ENCODE data around the gene SETDB2. TPM values are rescaled to one million over a fixed set of nuclear protein-coding genes. Genes with fewer than 3 reads are reported as not detected.

SETDB2 gene
- 14.3 and 14.6 TPM in 2 replicates for total RNA-seq

GRCh38 chr13:49443704-49444523 lies at the start of gene SETDB2, which contains the start of gene CAB39L:
TSS of gene SETDB2 (plus strand) at chr13:49444274. CDS start at chr13:49451894, 7,620 bp downstream.
TSS of gene CAB39L (minus strand) at chr13:49444064. CDS start at chr13:49382910, 61,154 bp downstream.
- intact Hi-C loops (cut with micrococcal nuclease), result loop anchor here (1.0 to 10.0 kb wide), 23 partner anchors 10 to 1448 kb away; partner anchors contain the start of genes CDADC1, EBPL, NUDT15 and PHF11

GRCh38 chr13:49395451-49395865 lies 48.6 kb upstream of the SETDB2 start:
- intact Hi-C loops (cut with micrococcal nuclease), result no loop called here

GRCh38 chr13:49395878-49396380 lies 48.1 kb upstream of the SETDB2 start:
- intact Hi-C loops (cut with micrococcal nuclease), result no loop called here

- intact Hi-C loops (cut with micrococcal nuclease), result no loop called here
These were observed 44.1 kb upstream of the SETDB2 start for GRCh38 chr13:49399801-49400472.

GRCh38 chr13:49400755-49401659 lies 43.1 kb upstream of the SETDB2 start:
- intact Hi-C loops (cut with micrococcal nuclease), result no loop called here

GRCh38 chr13:49403996-49404702 lies 39.9 kb upstream of the SETDB2 start:
- intact Hi-C loops (cut with micrococcal nuclease), result no loop called here

GRCh38 chr13:49404703-49405020 lies 39.4 kb upstream of the SETDB2 start:
- intact Hi-C loops (cut with micrococcal nuclease), result no loop called here

- intact Hi-C loops (cut with micrococcal nuclease), result no loop called here
These were observed 37.0 kb upstream of the SETDB2 start for GRCh38 chr13:49407068-49407467.

- intact Hi-C loops (cut with micrococcal nuclease), result no loop called here
These were observed 36.1 kb upstream of the SETDB2 start for GRCh38 chr13:49407936-49408335.

GRCh38 chr13:49409008-49409407 lies 35.1 kb upstream of the SETDB2 start:
- intact Hi-C loops (cut with micrococcal nuclease), result no loop called here

GRCh38 chr13:49410006-49410405 lies 34.1 kb upstream of the SETDB2 start:
- intact Hi-C loops (cut with micrococcal nuclease), result no loop called here

GRCh38 chr13:49410477-49410876 lies 33.6 kb upstream of the SETDB2 start:
- intact Hi-C loops (cut with micrococcal nuclease), result no loop called here

- intact Hi-C loops (cut with micrococcal nuclease), result no loop called here
These were observed 32.7 kb upstream of the SETDB2 start for GRCh38 chr13:49411353-49411752.

GRCh38 chr13:49412749-49413148 lies 31.3 kb upstream of the SETDB2 start:
- intact Hi-C loops (cut with micrococcal nuclease), result no loop called here

- intact Hi-C loops (cut with micrococcal nuclease), result no loop called here
These were observed 26.9 kb upstream of the SETDB2 start for GRCh38 chr13:49417161-49417560.

- intact Hi-C loops (cut with micrococcal nuclease), result no loop called here
These were observed 25.9 kb upstream of the SETDB2 start for GRCh38 chr13:49418206-49418605.

GRCh38 chr13:49419276-49419675 lies 24.8 kb upstream of the SETDB2 start:
- intact Hi-C loops (cut with micrococcal nuclease), result no loop called here

- intact Hi-C loops (cut with micrococcal nuclease), result loop anchor here (1.0 kb wide), 2 partner anchors 120 to 186 kb away; no protein-coding TSS in a partner anchor
These were observed 22.7 kb upstream of the SETDB2 start for GRCh38 chr13:49421391-49421790.

GRCh38 chr13:49424011-49424560 lies 20.0 kb upstream of the SETDB2 start:
- intact Hi-C loops (cut with micrococcal nuclease), result no loop called here

GRCh38 chr13:49428041-49428763 lies 15.9 kb upstream of the SETDB2 start:
- intact Hi-C loops (cut with micrococcal nuclease), result no loop called here
